HG02759 (cell line): Measurements from ENCODE around the gene MRPS24.
A peak's percentile ranks its signal among the peaks of the same experiment; 100 is the strongest.
"Not testable (repeated sequence)": the region's sequence is repeated elsewhere in the genome, so short reads cannot be mapped to it uniquely, and the experiment has no call there.

Experiments used
- ATAC-seq: cut with Tn5 transposase; IDR thresholded peaks from one replicate; pipeline ENCODE4 v1.9.1; 2021; ENCODE audit warnings: mild to moderate bottlenecking, moderate library complexity; ENCODE audit not compliant: unreplicated experiment

Gene MRPS24

DNA sequence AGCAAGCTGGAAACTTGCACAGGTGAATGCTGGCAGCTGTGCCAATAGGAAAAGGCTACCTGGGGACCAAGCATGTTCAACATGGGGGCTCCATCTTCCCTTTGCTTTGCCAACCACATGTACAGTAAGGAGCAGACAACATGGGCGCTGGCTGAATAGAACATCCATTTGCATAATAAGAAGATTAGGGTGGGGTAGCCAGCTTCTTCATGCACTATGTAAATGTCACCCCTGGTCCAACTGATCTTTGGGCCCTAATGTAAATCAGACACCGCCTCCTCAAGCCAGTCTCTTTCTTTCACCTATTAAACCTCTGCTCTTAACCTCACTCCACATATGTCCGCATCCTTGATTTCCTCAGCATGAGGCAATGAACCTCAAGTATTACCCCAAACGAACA lies 26.0 kb downstream of the MRPS24 start:
- no peak for ATAC-seq

DNA sequence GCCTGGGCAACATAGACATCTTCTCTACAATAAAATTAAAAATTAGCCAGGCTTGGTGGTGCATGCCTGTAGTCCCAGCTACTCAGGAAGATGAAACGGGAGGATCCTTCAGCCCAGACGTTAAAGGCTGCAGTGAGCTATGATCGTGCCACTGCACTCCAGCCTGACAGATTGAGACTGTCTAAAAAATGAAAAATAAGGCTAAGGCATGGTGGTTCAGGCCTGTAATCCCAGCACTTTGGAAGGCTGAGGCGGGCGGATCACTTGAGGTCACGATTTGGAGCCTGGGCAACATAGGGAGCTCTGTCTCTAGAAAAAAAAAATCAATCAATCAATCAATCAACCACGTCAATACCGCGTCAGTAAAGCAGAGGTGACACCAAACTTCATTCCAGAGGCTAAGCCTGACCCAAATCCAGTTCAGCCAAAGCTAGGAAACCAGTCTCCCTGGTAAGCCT lies 31.1 kb downstream of the MRPS24 start:
- ATAC-seq: no peak

DNA sequence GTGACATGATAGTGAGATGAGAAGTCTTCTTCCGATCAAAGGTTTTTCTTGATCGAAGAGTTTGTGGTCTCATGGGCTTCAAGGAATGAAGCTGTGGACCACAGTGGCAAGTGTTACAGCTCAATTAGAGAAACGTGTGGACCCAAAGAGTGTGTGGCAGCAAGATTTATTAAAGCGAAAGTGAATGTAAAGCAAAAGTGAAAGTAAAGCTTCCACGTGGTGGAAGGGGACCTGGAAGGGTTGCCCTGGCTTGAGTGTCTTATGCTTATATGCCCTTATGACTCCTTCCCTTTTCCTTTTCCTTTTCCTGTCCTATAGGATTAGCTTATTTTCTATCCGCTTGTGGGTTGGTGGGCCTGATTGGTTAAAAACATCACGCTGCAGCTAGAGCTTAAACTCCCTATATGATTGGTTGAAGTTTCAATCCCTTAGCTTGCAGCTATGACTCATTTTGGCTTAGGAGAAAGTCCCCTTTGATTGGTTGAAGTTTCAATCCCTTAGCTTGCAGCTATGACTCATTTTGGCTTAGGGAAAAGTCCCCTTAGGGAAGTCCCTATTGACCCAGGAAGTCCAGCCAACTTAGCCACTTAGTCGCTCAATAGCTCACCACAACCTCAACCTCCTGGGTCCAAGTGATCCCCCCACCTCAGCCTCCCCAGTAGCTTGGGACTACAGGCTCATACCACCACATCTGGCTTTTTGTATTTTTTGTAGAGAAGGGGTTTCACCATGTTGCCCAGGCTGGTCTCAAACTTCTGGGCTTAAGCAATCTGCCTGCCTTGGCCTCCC lies 34.7 kb downstream of the MRPS24 start:
- peak; percentile 65 for ATAC-seq

DNA sequence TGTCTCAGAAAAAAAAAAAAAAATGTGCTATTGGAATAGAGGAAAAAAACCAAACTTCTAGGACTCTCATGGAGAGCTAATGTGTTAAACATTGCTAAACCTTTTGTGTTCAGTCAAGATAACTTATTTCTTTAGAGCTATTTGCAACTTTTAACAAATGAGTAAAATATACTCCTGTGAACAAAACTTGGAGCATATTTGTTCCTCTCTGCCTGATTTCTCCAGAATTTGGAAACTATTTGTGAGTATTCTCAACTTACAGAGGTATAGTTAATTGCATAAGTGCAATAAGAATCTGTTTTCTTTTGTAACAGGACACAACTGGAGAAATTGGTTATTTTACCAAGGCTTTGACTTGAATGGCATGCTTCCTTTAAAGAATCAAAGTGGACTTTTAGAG lies 38.4 kb downstream of the MRPS24 start:
- ATAC-seq: not testable (repeated sequence)

DNA sequence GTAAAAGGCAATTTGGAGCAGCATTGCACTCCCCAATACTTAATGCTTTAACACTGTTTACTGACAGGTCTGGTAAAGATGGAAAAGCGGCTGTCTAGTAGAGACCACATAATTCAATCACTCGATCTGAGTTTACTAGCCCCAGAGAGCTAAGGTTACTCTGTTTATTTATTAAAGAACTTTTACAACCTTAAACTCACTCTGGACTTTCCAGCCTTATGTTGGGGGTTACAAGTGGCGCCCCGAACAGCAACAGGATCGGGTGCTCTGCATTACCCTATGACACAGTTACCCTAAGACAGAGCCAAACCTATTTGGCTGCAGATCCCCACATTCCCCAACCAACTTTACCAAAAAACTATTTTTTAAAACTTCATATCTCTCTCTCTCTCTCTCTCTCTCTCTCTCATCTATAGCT lies 43.9 kb downstream of the MRPS24 start:
- no peak for ATAC-seq

DNA sequence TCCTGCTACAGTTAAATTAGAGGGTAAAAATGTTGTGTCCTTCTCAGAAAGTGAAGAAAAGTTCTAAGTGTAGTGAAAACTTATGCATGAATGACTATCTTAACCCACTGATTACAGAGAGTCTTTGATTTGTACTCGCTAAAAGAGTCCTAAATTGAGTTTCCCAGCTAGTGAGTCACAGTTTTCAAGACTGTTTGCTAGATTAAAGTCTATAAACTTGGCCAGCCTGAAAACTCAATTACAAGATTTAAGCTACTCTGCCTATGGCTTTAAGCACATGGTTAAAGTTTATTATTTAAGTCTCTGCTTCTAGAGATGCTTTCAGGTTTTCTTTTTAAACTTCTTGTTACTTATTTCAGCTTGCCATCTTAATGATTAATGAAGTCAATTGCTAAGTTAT lies 44.4 kb downstream of the MRPS24 start:
- ATAC-seq: no peak

DNA sequence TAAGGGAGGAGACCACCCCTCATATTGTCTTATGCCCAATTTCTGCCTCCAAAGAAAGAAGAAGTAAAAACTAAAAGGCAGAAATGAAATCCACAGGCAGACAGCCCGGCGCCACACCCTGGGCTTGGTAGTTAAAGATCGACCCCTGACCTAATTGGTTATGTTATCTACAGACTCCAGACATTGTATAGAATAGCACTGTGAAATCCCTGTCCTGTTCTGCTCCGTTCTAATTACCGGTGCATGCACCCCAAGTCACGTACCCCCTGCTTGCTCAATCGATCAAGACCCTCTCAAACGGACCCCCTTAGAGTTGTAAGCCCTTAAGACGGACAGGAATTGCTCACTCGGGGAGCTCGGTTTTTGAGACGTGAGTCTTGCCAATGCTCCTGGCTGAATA lies 44.8 kb downstream of the MRPS24 start:
- not testable (repeated sequence) for ATAC-seq

DNA sequence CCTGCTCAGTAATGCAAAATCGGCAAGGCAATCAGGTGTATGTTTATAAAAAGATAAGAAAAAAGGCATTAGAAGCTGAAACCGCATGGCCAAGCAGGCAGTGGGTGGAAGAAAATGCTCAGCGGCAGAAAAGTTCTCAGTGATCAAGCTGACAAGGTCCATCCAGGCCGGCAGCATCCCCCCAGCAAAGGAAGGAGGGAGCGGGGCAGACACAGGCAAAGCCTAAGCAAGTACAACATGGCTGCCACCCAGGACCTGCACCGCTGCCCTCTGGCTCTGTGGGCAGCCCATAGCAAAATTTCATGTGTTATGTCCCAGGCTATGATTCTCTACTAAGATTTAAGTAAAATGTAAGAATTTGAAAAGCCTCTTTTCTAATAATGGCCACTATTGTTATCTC lies 45.4 kb downstream of the MRPS24 start:
- ATAC-seq: no peak

DNA sequence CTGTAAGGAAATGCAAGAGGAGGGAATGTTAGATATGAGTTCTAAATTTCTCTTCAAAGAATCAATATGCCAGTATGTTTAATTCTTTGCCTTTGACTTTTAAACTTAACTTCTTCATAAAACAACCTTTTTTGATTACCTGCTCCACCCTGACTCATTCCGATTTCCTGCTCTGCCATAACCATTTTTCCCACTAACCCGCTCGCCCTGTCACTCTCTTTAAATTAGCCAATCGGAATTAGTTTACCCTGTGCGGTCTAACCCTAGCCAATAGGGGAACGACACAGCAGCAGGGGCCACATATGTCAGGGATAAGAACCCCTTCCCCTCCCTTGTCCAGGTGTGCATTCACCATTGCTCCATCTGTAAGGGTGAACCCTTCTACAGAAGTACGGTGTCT lies 45.9 kb downstream of the MRPS24 start:
- not testable (repeated sequence) for ATAC-seq
